ENCODE data around the gene BTBD19. TPM values are rescaled to one million over a fixed set of nuclear protein-coding genes. Genes with fewer than 3 reads are reported as not detected.
"Not testable (repeated sequence)": the region's sequence is repeated elsewhere in the genome, so short reads cannot be mapped to it uniquely, and the experiment has no call there.

The BTBD19 gene
- total RNA-seq, 1 experiment from 2014 or later = 18.0 TPM

- peak; percentile 80 for DNase-seq (ENCODE audit: low spot score)
Observed at GRCh38 chr1:44808938-44809917, 905 bp downstream of the BTBD19 start.

- DNase-seq (ENCODE audit: low spot score) = peak; percentile 25
Observed at GRCh38 chr1:44810101-44810761, 1.9 kb downstream of the BTBD19 start.

- DNase-seq (ENCODE audit: low spot score) = not testable (repeated sequence)
Observed at GRCh38 chr1:44810762-44811105, 2.4 kb downstream of the BTBD19 start.

- no peak for DNase-seq (ENCODE audit: low spot score)
Observed at GRCh38 chr1:44811234-44811633, 2.9 kb downstream of the BTBD19 start.

GRCh38 chr1:44812822-44813543, 4.7 kb downstream of the BTBD19 start:
- DNase-seq (ENCODE audit: low spot score) = no peak

GRCh38 chr1:44815926-44816325, 7.6 kb downstream of the BTBD19 start:
- DNase-seq (ENCODE audit: low spot score) = not testable (repeated sequence)

GRCh38 chr1:44817307-44817706, 9.0 kb downstream of the BTBD19 start:
- no peak for DNase-seq (ENCODE audit: low spot score)

GRCh38 chr1:44817771-44818495, 9.6 kb downstream of the BTBD19 start:
- DNase-seq (ENCODE audit: low spot score) = no peak

GRCh38 chr1:44819196-44819607, 10.9 kb downstream of the BTBD19 start:
- no peak for DNase-seq (ENCODE audit: low spot score)

- peak; percentile 93 for DNase-seq (ENCODE audit: low spot score)
Observed at GRCh38 chr1:44819608-44820327, 11.4 kb downstream of the BTBD19 start.

- DNase-seq (ENCODE audit: low spot score) = no peak
Observed at GRCh38 chr1:44820328-44821239, 12.3 kb downstream of the BTBD19 start.

- no peak for DNase-seq (ENCODE audit: low spot score)
Observed at GRCh38 chr1:44821240-44821715, 13.0 kb downstream of the BTBD19 start.

- DNase-seq (ENCODE audit: low spot score) = no peak
Observed at GRCh38 chr1:44822131-44822701, 13.9 kb downstream of the BTBD19 start.

GRCh38 chr1:44822981-44823451, 14.7 kb downstream of the BTBD19 start:
- no peak for DNase-seq (ENCODE audit: low spot score)

- not testable (repeated sequence) for DNase-seq (ENCODE audit: low spot score)
Observed at GRCh38 chr1:44824392-44824791, 16.1 kb downstream of the BTBD19 start.

GRCh38 chr1:44826375-44827196, 18.3 kb downstream of the BTBD19 start:
- DNase-seq (ENCODE audit: low spot score) = peak; percentile 30

- DNase-seq (ENCODE audit: low spot score) = peak; percentile 30
Observed at GRCh38 chr1:44827197-44828002, 19.1 kb downstream of the BTBD19 start.
